GM20000 (cell line): ENCODE measurements around the gene MYL9.

Source experiments
- DNase-seq: peaks from one replicate; pipeline ENCODE4 v3.0.0; 2012; ENCODE audit warnings: low spot score
- TF ChIP-seq, protein P1 (sequence below): IDR thresholded peaks from 2 replicates; pipeline ENCODE4 v1.5.1; 2012; ENCODE audit warnings: mild to moderate bottlenecking, control low read depth; ENCODE audit errors: extremely low read depth, missing control alignments

MYL9 gene

DNA sequence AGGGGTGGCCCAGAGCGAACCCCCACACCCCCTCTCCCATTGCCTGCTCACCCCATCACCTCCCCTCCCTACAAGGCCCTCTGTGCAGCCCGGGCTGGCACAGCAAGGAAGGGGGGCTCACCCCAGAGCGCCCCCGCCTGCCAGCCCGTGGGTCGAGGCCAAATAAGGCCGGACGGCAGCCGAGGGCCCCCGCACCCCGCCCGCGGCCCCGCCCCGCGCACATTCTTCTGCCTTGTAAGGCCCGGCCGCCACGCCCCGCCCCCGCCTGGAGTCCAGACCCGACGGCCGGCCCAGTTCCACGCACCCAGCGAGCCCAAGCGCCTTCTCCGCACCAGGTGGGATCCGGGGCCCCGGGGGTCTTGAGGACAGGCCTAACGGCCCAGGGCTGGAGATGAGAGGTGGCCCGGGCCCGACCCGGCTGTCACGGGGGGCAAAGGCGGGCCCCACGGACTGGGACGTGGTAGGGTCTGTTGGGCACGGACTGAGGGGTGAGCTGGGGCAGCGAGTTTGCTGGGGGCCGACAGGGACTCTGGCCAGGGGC is at the start of gene MYL9:
Gene MYL9, plus strand, starts transcription at position 293 of the 541 bp plus-strand sequence. CDS start 3,366 bp downstream, outside the sequence.
- peak; percentile 71 for DNase-seq
- TF ChIP-seq, protein P1, sequence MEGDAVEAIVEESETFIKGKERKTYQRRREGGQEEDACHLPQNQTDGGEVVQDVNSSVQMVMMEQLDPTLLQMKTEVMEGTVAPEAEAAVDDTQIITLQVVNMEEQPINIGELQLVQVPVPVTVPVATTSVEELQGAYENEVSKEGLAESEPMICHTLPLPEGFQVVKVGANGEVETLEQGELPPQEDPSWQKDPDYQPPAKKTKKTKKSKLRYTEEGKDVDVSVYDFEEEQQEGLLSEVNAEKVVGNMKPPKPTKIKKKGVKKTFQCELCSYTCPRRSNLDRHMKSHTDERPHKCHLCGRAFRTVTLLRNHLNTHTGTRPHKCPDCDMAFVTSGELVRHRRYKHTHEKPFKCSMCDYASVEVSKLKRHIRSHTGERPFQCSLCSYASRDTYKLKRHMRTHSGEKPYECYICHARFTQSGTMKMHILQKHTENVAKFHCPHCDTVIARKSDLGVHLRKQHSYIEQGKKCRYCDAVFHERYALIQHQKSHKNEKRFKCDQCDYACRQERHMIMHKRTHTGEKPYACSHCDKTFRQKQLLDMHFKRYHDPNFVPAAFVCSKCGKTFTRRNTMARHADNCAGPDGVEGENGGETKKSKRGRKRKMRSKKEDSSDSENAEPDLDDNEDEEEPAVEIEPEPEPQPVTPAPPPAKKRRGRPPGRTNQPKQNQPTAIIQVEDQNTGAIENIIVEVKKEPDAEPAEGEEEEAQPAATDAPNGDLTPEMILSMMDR = no peak

DNA sequence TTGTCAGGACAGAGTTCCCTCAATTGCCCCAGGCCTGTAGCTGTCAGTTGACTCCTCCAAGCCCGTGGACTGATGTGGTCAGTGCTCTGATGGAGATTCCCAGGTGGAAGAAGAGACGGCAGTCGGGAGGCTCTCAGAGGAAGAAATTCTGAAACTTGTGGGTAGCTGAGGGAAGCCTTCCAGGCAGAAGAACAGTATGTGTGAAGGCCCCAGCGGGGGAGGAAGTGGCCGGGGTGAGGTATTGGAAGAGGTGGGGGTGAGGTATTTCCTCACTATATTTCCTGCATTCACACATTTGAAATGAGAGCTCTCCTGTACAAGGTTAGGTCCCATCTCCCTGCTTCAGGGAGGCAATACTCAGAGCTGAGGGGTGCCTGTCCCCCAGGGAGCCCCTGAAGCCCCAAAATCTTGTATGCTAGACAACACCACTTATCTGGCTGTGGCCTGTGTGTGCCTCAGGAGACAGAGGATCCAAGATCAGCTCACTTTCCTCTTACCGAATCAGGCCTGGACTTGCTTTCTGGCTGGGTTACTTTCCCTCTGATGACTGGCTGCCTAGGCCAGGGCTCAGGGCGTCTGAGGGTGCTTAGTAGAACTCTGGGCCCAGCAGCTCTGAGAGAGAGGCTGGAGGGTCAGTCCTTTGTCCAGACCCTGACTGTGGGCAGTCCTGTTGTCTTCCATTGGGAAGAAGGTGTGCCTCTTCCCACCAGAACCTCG is 49.3 kb upstream of the MYL9 start:
- peak; percentile 72 for DNase-seq
- TF ChIP-seq, protein P1 = no peak

DNA sequence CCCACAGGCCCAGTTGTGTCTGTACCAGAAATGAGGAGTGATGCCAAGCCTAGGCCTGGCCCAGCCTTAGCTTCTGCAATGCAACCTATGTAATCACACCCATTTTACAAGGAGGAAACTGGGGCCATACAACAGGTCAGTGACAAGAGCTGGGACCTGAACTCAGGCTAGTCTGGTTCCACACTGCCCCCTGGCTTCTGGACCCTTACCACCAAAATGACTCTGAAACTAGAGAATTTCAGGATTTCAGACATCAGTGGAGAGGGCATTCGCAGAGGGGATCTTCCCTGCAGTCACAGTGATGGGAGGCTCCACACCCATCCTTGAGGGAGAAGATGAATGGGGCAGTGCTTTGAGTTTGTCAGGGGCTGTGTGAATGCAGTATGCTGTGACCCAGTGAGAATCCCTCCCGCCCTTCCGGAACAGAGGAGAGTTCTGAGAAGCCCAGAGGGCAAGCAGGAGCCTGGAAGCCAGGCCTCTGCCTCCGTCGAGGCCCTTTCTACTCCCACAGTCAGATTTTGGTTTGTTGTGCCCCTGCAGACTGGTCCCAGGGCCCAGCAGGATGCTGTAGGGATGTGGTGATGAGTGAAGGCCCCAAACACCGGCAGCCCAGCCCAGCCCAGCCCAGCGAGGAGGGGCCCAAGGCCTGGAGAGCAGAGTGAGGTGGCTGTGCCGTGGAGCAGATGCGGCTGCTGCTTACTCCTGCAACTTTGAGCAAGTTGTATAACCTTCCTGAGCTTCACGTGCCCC is 48.1 kb upstream of the MYL9 start:
- TF ChIP-seq, protein P1 = peak; percentile 21
- no peak for DNase-seq

DNA sequence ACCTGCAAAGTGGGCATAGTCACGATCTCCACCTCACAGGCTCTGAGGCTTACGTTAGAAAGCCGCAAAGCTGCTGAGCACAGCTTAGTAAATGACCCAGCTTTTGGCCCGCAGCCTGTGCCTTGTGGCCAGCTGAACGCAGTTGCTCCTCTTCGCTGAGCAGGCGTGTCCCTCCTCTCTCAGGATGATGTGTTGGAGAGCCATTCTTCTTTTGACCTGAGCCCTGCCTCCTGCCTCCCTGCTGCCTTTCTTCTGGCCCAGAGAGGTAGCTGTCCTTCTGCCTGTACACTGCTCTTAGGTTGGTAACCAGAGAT is 47.6 kb upstream of the MYL9 start:
- TF ChIP-seq, protein P1 = no peak
- DNase-seq = no peak

DNA sequence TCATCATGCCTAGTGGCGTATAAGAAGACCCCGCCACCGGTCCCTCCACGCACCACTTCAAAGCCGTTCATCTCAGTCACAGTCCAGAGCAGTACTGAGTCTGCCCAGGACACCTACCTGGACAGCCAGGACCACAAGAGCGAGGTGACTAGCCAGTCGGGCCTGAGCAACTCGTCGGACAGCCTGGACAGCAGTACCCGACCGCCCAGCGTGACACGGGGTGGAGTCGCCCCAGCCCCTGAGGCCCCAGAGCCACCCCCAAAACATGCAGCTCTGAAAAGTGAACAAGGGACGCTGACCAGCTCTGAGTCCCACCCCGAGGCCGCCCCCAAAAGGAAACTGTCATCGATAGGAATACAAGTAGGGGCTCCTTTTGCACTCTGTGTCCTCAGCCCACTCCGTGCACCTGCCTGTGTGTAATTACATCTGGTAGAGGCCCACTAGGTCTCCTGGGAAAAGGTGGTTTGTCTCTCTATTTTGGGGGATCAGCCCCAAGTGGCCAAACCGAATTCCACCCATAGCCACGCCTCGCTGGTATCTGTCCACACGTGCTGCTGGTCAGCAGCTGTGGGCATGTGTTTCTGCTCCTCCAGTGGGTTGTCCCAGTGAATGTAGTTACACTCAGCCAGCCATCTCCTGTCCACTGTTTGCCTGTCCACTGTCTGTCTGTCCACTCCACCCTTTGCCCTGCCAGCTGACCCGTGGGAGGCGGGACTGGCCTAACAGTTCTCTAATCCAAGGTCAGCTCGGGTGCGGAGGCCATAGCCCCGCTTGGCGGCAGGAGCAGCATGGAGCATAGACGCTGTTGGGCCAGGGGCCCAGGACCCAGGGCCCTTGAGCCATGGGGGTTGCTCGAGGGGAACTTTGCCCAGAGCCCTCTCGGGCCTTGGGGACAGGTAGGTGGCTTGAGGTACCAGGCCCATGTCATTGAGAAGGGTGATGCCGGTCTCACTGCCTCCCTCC is 44.3 kb upstream of the MYL9 start:
- no peak for DNase-seq
- TF ChIP-seq, protein P1 = no peak

DNA sequence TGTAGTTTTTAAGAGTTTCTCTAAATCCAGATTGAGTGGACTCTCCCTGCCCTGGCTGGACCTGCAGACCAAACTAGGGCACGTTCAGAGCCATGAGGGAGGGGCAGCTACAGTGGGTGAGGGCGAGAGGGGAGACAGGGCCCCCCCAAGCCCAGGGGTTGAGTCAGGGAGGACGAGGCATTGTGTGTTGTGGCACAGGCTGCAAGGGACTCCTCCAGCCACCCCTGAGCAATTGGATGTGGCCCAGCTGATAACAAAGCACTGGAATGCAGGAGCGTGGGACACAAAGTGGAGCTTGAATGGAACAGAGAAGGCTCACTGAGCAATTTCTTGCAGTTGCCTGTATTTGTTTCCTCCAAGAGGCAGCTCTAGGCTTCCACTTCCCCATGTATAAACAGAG is 43.5 kb upstream of the MYL9 start:
- TF ChIP-seq, protein P1 = no peak
- DNase-seq = no peak
